ENCODE results near the gene GRAP2. TPM values are rescaled to one million over a fixed set of nuclear protein-coding genes. Genes with fewer than 3 reads are reported as not detected.

The GRAP2 gene
- polyA plus RNA-seq, 1 of the 3 experiments (the other 2 are of a cell fraction), result 0.13 TPM

DNA sequence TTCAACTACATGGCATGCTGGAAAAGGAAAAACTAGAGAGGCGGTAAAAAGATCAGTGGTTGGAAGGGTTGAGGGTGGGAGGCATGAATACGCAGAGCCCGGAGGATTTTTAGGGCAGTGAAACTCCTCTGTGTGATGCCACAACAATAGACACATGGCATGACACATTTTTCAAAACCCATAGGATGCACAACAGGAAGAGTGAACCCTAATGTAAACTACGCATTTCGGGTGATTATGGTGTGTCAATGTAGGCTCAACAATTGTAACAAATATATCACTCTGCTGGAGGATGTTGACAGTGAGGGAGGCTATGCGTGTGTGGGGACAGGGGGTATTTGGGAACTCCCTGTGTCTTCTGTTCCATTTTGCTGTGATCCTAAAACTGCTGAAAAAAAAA lies 78.2 kb downstream of the GRAP2 start:
- H3K9me2 ChIP-seq, result no peaks in the 10 kb centered on the region
- no peaks in the 10 kb centered on the region for H3K27me3 ChIP-seq (ENCODE audit: insufficient read depth)
- H2AFZ ChIP-seq (ENCODE audit: low read depth), result no peak overlapping the region
- no peak overlapping the region for H3K4me3 ChIP-seq (ENCODE audit: low read depth in 2 of 2, low read length in 1 of 2)
- H3K9ac ChIP-seq, result no peak overlapping the region
- POLR2A ChIA-PET, result no interaction called here
- 76% methylated on average over 6 of the region's 6 CpGs for WGBS (ENCODE audit: low lambda C conversion rate)
- H3F3A ChIP-seq (replicated peaks; ENCODE audit: insufficient read depth), result no peaks in the 10 kb centered on the region
- H4K20me1 ChIP-seq (ENCODE audit: insufficient read depth), result no peaks in the 10 kb centered on the region
- CTCF ChIA-PET, result no interaction called here
- H3K79me2 ChIP-seq (ENCODE audit: insufficient read depth), result no peaks in the 10 kb centered on the region
- DNase-seq, result no peak
- no peak overlapping the region for H3K4me2 ChIP-seq
- no peak overlapping the region for H3K27ac ChIP-seq (ENCODE audit: low read depth in 2 of 2, low read length in 1 of 2)
- no peaks in the 10 kb centered on the region for H3K36me3 ChIP-seq (replicated peaks in 1 of 2; ENCODE audit: control insufficient read depth in 1 of 2, insufficient read depth in 2 of 2, low read length in 1 of 2)
- TF ChIP-seq TEAD4 (IDR thresholded peaks at IDR 0.05; ENCODE audit: borderline replicate concordance, insufficient read depth), result no peak
- TF ChIP-seq IRF3 (IDR thresholded peaks at IDR 0.05; ENCODE audit: low read depth, low read length), result no peak
- no peak for TF ChIP-seq RFX5 (IDR thresholded peaks at IDR 0.05; ENCODE audit: low read length)
- TF ChIP-seq TCF12 (IDR thresholded peaks at IDR 0.05), result no peak
- no peak for TF ChIP-seq MXI1 (IDR thresholded peaks at IDR 0.05; ENCODE audit: low read depth, low read length)
- TF ChIP-seq EZH2phosphoT487 (IDR thresholded peaks at IDR 0.05; ENCODE audit: borderline replicate concordance, low read depth), result no peak
- TF ChIP-seq REST (IDR thresholded peaks at IDR 0.05; ENCODE audit: low read depth, low read length), result no peak
- no peak for TF ChIP-seq ZBTB33 (IDR thresholded peaks at IDR 0.05; ENCODE audit: borderline replicate concordance, low read depth)
- no peak for TF ChIP-seq GABPA (IDR thresholded peaks at IDR 0.05; ENCODE audit: low read depth)
- TF ChIP-seq, protein P1, sequence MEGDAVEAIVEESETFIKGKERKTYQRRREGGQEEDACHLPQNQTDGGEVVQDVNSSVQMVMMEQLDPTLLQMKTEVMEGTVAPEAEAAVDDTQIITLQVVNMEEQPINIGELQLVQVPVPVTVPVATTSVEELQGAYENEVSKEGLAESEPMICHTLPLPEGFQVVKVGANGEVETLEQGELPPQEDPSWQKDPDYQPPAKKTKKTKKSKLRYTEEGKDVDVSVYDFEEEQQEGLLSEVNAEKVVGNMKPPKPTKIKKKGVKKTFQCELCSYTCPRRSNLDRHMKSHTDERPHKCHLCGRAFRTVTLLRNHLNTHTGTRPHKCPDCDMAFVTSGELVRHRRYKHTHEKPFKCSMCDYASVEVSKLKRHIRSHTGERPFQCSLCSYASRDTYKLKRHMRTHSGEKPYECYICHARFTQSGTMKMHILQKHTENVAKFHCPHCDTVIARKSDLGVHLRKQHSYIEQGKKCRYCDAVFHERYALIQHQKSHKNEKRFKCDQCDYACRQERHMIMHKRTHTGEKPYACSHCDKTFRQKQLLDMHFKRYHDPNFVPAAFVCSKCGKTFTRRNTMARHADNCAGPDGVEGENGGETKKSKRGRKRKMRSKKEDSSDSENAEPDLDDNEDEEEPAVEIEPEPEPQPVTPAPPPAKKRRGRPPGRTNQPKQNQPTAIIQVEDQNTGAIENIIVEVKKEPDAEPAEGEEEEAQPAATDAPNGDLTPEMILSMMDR (IDR thresholded peaks at IDR 0.05), result no peak
- no peak for TF ChIP-seq GATA2 (CRISPR knock-in tag; IDR thresholded peaks at IDR 0.05)
- no peak for TF ChIP-seq NFIC (IDR thresholded peaks at IDR 0.05; ENCODE audit: borderline replicate concordance)
- no peaks in the 10 kb centered on the region for H3K9me3 ChIP-seq
- no peaks in the 10 kb centered on the region; a peak in 1 of 4 replicates for H3K4me1 ChIP-seq (ENCODE audit: control insufficient read depth in 1 of 2, insufficient read depth in 2 of 2, low read depth in 1 of 2, low read length in 1 of 2)
